GM23338 (cell line): ENCODE data around the gene ATP5PD.

Experiments used
- CREB1 ChIP-seq: fragments of 250-450 bp; sonication (Bioruptor Pico); IDR thresholded peaks from 2 replicates; pipeline ENCODE4 v1.5.0; 2020; ENCODE audit warnings: low read depth, mild to moderate bottlenecking, moderate library complexity
- CTCF ChIP-seq, 2 experiments: fragments of 200-600 bp in 1 of 2; sonication (generic) in 1 of 2; conservative IDR thresholded peaks; 2 replicates each; pipeline versions ENCODE4 v1.5.1 to v1.6.1; 2016 to 2017; ENCODE audit warnings: antibody characterized with exemption in 2 of 2, low read depth in 2 of 2, mild to moderate bottlenecking in 2 of 2, moderate library complexity in 1 of 2
- EZH2 ChIP-seq: fragments of 200-600 bp; sonication (generic); IDR thresholded peaks from one replicate; pipeline ENCODE4 v1.8.0; 2017; ENCODE audit warnings: antibody characterized with exemption, mild to moderate bottlenecking, low read depth; ENCODE audit not compliant: unreplicated experiment
- EZH2phosphoT487 ChIP-seq: fragments of 200-600 bp; sonication (generic); IDR thresholded peaks from one replicate; pipeline ENCODE4 v1.8.1; 2018; ENCODE audit warnings: antibody characterized with exemption; ENCODE audit not compliant: unreplicated experiment
- JUNB ChIP-seq: IDR thresholded peaks from one replicate; pipeline ENCODE4 v1.6.1; 2016; ENCODE audit warnings: antibody characterized with exemption; ENCODE audit not compliant: unreplicated experiment
- NANOG ChIP-seq: IDR thresholded peaks from 2 replicates; pipeline ENCODE4 v1.6.1; 2016; ENCODE audit warnings: antibody characterized with exemption, borderline replicate concordance
- POLR2AphosphoS5 ChIP-seq: IDR thresholded peaks from 2 replicates; pipeline ENCODE4 v1.6.1; 2016; ENCODE audit warnings: antibody characterized with exemption, low read depth
- REST ChIP-seq: IDR thresholded peaks from one replicate; pipeline ENCODE4 v1.6.1; 2018; ENCODE audit warnings: antibody characterized with exemption; ENCODE audit not compliant: unreplicated experiment
- ZNF114 ChIP-seq: fragments of 250-450 bp; sonication (Bioruptor Pico); IDR thresholded peaks from 2 replicates; pipeline ENCODE4 v1.5.0; 2020; ENCODE audit warnings: mild to moderate bottlenecking, moderate library complexity

GRCh38 chr17:75031972-75032719, 14.6 kb downstream of the ATP5PD start:
- TF ChIP-seq EZH2phosphoT487 (no peak), CTCF (conservative IDR thresholded peaks at IDR 0.05; ENCODE audit: low read depth in 2 of 2) (no peak), EZH2 (no peak), POLR2AphosphoS5 (no peak), REST (no peak), CREB1 (CRISPR knock-in tag) (peak; percentile 26; the same call in 1 of the 2 replicates), ZNF114 (no peak), JUNB (no peak), NANOG (no peak)
